Testis (tissue), 3 donors: Measurements from ENCODE around the gene TTC23L. TPM values are rescaled to one million over a fixed set of nuclear protein-coding genes. Genes with fewer than 3 reads are reported as not detected.

Source experiments
- DNase-seq: peaks from one replicate; pipeline ENCODE4 v3.0.0-alpha.2; 2019
- H3K27ac ChIP-seq, 2 donors: fragments of 200-600 bp; sonication (generic); one replicate each; pipeline ENCODE4 v1.5.1; 2019
- H3K27me3 ChIP-seq: fragments of 200-600 bp; sonication (generic); one replicate; pipeline ENCODE4 v1.5.1; 2019
- H3K36me3 ChIP-seq: fragments of 200-600 bp; sonication (generic); one replicate; pipeline ENCODE4 v1.5.1; 2017; ENCODE audit warnings: low read depth; ENCODE audit errors: missing control alignments
- H3K4me1 ChIP-seq: fragments of 200-600 bp; sonication (generic); one replicate; pipeline ENCODE4 v1.5.1; 2019
- H3K4me3 ChIP-seq, 2 donors: fragments of 200-600 bp; sonication (generic); one replicate each; pipeline ENCODE4 v1.5.1; 2017 to 2019
- H3K9me3 ChIP-seq: fragments of 200-600 bp; sonication (generic); one replicate; pipeline ENCODE4 v1.5.1; 2017
- CTCF ChIP-seq, 3 experiments: fragments of 450-650 bp in 2 of 3; fragments of 200-600 bp in 1 of 3; sonication (generic) in 1 of 3; IDR thresholded peaks; one replicate each; pipeline ENCODE4 v1.5.1; 2016 to 2019; ENCODE audit warnings: antibody characterized with exemption in 3 of 3, mild to moderate bottlenecking in 2 of 3, moderate library complexity in 1 of 3
- POLR2A ChIP-seq: fragments of 450-650 bp; IDR thresholded peaks from one replicate; pipeline ENCODE4 v1.6.1; 2017; ENCODE audit warnings: antibody characterized with exemption, mild to moderate bottlenecking, moderate library complexity
- WGBS, 2 donors: methylation state at CpG; one replicate each; pipeline ENCODE4 v1.1.5; 2018; 5-methylcytosine and 5-hydroxymethylcytosine counted together
- intact Hi-C: fragments of 100-400 bp; cut with DNase I; formaldehyde crosslinking; loops from one replicate; pipeline ENCODE4 v1.15.1; 2023; ENCODE audit warnings: low total_unique reads
- polyA plus RNA-seq: library from polyadenylated mRNA; stranded (reverse); fragments of 350-450 nt; fragmentation: Illumina TruSeq; extraction: RNeasy Lipid Tissue Mini Kit (QIAGEN cat#74804); gene quantifications from one replicate; pipeline ENCODE4 v1.2.3, GENCODE V29; 2014; ENCODE audit warnings: low read depth, low replicate concordance; ENCODE audit not compliant: insufficient read depth
- total RNA-seq, 2 donors: library from RNA; depleted of rRNA; stranded (reverse); fragments of >200 nt; gene quantifications; one replicate each; pipeline ENCODE4 v1.2.3, GENCODE V29; 2016

The TTC23L gene
- total and polyA plus RNA-seq, 3 donors from 2014 or later = 16.9 to 60.6 (median 28.2) TPM

- no peak for DNase-seq
- intact Hi-C loops = no loop called here
- H3K9me3 ChIP-seq = no peaks in the 10 kb centered on the region
- no peak overlapping the region for H3K4me3 ChIP-seq
- H3K36me3 ChIP-seq = no peaks in the 10 kb centered on the region
- no peaks in the 10 kb centered on the region for H3K27me3 ChIP-seq
- TF ChIP-seq POLR2A (no peak), CTCF (IDR thresholded peaks at IDR 0.05) (no peak)
- H3K4me1 ChIP-seq = no peaks in the 10 kb centered on the region
- H3K27ac ChIP-seq = no peak overlapping the region
Measured at GRCh38 chr5:34847056-34847455, 8.1 kb downstream of the TTC23L start.

GRCh38 chr5:34847552-34847951 is 8.6 kb downstream of the TTC23L start:
- Histone ChIP-seq H3K27ac (no peak overlapping the region), H3K27me3 (no peaks in the 10 kb centered on the region), H3K4me1 (no peaks in the 10 kb centered on the region), H3K9me3 (no peaks in the 10 kb centered on the region), H3K4me3 (no peak overlapping the region), H3K36me3 (no peaks in the 10 kb centered on the region)
- WGBS, 2 donors = 96 to 98% methylated on average over 4 of the region's 4 CpGs
- DNase-seq = no peak
- intact Hi-C loops = no loop called here
- TF ChIP-seq POLR2A (no peak), CTCF (IDR thresholded peaks at IDR 0.05) (no peak)

GRCh38 chr5:34848230-34848629 is 9.3 kb downstream of the TTC23L start:
- Histone ChIP-seq H3K27ac (no peak overlapping the region), H3K27me3 (no peaks in the 10 kb centered on the region), H3K4me3 (no peak overlapping the region), H3K9me3 (no peaks in the 10 kb centered on the region), H3K36me3 (no peaks in the 10 kb centered on the region), H3K4me1 (no peaks in the 10 kb centered on the region)
- intact Hi-C loops = no loop called here
- TF ChIP-seq POLR2A (no peak), CTCF (IDR thresholded peaks at IDR 0.05) (no peak)
- no peak for DNase-seq
- 91 to 96% methylated on average over 2 of the region's 2 CpGs for WGBS, 2 donors

- Histone ChIP-seq H3K4me1 (no peaks in the 10 kb centered on the region), H3K27me3 (no peaks in the 10 kb centered on the region), H3K4me3 (no peak overlapping the region), H3K27ac (no peak overlapping the region), H3K36me3 (no peaks in the 10 kb centered on the region), H3K9me3 (no peaks in the 10 kb centered on the region)
- WGBS, 2 donors = 89 to 96% methylated on average over 3 of the region's 3 CpGs
- intact Hi-C loops = no loop called here
- no peak for DNase-seq
- TF ChIP-seq POLR2A = no peak
- TF ChIP-seq CTCF (IDR thresholded peaks at IDR 0.05) = no peak
Measured at GRCh38 chr5:34849253-34849652, 10.3 kb downstream of the TTC23L start.

- Histone ChIP-seq H3K36me3 (no peaks in the 10 kb centered on the region), H3K27ac (no peak overlapping the region), H3K9me3 (no peaks in the 10 kb centered on the region), H3K27me3 (no peaks in the 10 kb centered on the region), H3K4me1 (peaks cover 8% of the 10 kb centered on the region), H3K4me3 (no peak overlapping the region)
- DNase-seq = no peak
- TF ChIP-seq POLR2A = no peak
- no peak for TF ChIP-seq CTCF (IDR thresholded peaks at IDR 0.05)
- intact Hi-C loops = no loop called here
- WGBS, 2 donors = 83 to 89% methylated on average over 4 of the region's 4 CpGs
Measured at GRCh38 chr5:34854459-34855174, 15.7 kb downstream of the TTC23L start.
